GM23338 (cell line): ENCODE data around the gene HSPE1.

ENCODE experiments used
- CTCF ChIP-seq, 2 experiments: fragments of 200-600 bp in 1 of 2; sonication (generic) in 1 of 2; conservative IDR thresholded peaks; 2 replicates each; pipeline versions ENCODE4 v1.5.1 to v1.6.1; 2016 to 2017; ENCODE audit warnings: antibody characterized with exemption in 2 of 2, low read depth in 2 of 2, mild to moderate bottlenecking in 2 of 2, moderate library complexity in 1 of 2
- EZH2 ChIP-seq: fragments of 200-600 bp; sonication (generic); IDR thresholded peaks from one replicate; pipeline ENCODE4 v1.8.0; 2017; ENCODE audit warnings: antibody characterized with exemption, mild to moderate bottlenecking, low read depth; ENCODE audit not compliant: unreplicated experiment
- STAT1 ChIP-seq: IDR thresholded peaks from one replicate; pipeline ENCODE4 v1.6.1; 2016; ENCODE audit warnings: antibody characterized with exemption; ENCODE audit not compliant: unreplicated experiment

- no peak for TF ChIP-seq CTCF (conservative IDR thresholded peaks at IDR 0.05; ENCODE audit: low read depth in 2 of 2)
- TF ChIP-seq EZH2 = no peak
- TF ChIP-seq STAT1 = no peak
Measured at GRCh38 chr2:197498235-197498936, 1.8 kb upstream of the HSPE1 start.
